Heart left ventricle (tissue), 13 donors: ENCODE data around the gene HDLBP.

Experiments used
- POLR2A ChIP-seq, 2 donors: fragments of 450-650 bp; IDR thresholded peaks; one replicate each; pipeline ENCODE4 v1.6.1; 2017; ENCODE audit warnings: antibody characterized with exemption in 2 of 2, mild to moderate bottlenecking in 2 of 2, moderate library complexity in 2 of 2
- TF ChIP-seq, protein P1 (sequence below), 12 donors: fragments of 200-600 bp; sonication (generic) in 4 of 12; IDR thresholded peaks; one replicate each; pipeline versions ENCODE4 v1.5.0 to v1.8.0; 2018 to 2022; ENCODE audit warnings: antibody characterized with exemption in 12 of 12, mild to moderate bottlenecking in 5 of 12
- donor health status: ischemic (EF 13 %, LVEDD 7.1; RV severe dilation, severe dysfunction).
- donor health status: DM: no; HTN: yes; CAD: no.
- donor health status: DM: no; HTN: no; CAD: no.
- donor health status: ischemic (EF 25% LVEDD 6.9; RV normal size, moderate dysfunction).
- donor health status: ischemic (EF 25% LVEDD 5.7; RV mildly dilated, moderate dysfunction).
- donor health status: ischemic (EF 35%, LVEDD 5.7; RV mildly dilated, moderate dysfunction).
- donor health status: nonischemic (EF 11% LVEDD 7.7; RV severe dilation, severe dysfunction).
- donor health status: DM: yes; HTN: yes; CAD: no.
- donor health status: PGD.
- donor health status: ischemic (EF 29% LVEDD 5.4; RV normal size, mild dysfunction).
- donor health status: nonischemic (EF 23%, LVEDD 6.1; RV moderate dilation, normal function).

DNA sequence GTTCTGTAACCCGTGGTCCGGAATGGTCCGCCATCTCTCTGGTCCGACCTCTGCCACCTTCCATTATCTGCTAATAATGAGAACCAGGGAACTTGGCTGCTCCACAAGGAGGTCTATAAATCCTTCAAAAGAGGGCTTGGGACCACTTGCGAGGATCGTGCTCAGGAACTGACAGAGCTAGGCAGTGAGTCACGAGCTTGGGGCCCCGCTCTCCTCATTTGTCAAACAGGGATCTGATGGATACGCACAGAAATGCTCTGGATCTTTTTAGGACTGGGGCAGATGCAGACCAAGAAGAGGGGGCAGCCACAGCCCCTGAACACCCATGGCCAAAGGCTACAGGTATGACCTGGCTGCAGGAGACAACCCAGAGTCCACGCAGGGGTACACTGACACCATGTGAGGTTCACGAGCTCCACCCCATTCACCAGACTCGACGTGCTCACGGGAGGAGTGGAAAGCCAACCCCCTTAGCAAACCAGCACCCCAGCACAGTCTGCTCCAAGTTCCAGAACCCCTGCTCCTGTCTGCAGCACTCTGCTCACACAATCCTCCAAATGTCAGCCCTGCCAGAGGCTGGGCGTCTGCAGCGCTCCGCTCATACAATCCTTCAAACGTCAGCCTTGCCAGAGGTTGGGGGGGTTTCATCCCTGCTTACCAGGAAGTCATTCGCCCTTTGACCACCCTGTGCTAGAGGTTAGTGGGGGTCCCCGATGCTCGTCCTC, 81.2 kb downstream of the HDLBP start:
- TF ChIP-seq, protein P1, sequence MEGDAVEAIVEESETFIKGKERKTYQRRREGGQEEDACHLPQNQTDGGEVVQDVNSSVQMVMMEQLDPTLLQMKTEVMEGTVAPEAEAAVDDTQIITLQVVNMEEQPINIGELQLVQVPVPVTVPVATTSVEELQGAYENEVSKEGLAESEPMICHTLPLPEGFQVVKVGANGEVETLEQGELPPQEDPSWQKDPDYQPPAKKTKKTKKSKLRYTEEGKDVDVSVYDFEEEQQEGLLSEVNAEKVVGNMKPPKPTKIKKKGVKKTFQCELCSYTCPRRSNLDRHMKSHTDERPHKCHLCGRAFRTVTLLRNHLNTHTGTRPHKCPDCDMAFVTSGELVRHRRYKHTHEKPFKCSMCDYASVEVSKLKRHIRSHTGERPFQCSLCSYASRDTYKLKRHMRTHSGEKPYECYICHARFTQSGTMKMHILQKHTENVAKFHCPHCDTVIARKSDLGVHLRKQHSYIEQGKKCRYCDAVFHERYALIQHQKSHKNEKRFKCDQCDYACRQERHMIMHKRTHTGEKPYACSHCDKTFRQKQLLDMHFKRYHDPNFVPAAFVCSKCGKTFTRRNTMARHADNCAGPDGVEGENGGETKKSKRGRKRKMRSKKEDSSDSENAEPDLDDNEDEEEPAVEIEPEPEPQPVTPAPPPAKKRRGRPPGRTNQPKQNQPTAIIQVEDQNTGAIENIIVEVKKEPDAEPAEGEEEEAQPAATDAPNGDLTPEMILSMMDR (IDR thresholded peaks at IDR 0.05), result no peak
- no peak for TF ChIP-seq POLR2A (IDR thresholded peaks at IDR 0.05)
